CD14-positive monocyte (primary cell): ENCODE data around the gene GNS. TPM values are rescaled to one million over a fixed set of nuclear protein-coding genes. Genes with fewer than 3 reads are reported as not detected.

Experiments
- DNase-seq, 3 donors: peaks; one replicate each; pipeline ENCODE4 v3.0.0-alpha.2; 2011 to 2022
- H2AFZ ChIP-seq: 2 replicates; pipeline ENCODE4 v1.6.0; 2012; ENCODE audit warnings: mild to moderate bottlenecking, low read depth, low read length, inconsistent platforms; ENCODE audit not compliant: insufficient read depth, poor library complexity, severe bottlenecking
- H3K27ac ChIP-seq, 2 donors: 1 replicate in 1 of 2; 2 replicates in 1 of 2; pipeline ENCODE4 v1.5.1; 2012 to 2013; ENCODE audit warnings: low read length in 2 of 2, control low read depth in 1 of 2, inconsistent platforms in 1 of 2, low read depth in 1 of 2, mild to moderate bottlenecking in 1 of 2
- H3K27me3 ChIP-seq, 2 donors: one replicate each; pipeline versions ENCODE4 v1.6.0 to v1.6.1; 2011 to 2013; ENCODE audit warnings: low read length in 2 of 2; ENCODE audit not compliant: control insufficient read depth in 2 of 2, insufficient read depth in 2 of 2
- H3K36me3 ChIP-seq, 2 donors: replicated peaks in 1 of 2; 1 replicate in 1 of 2; 2 replicates in 1 of 2; pipeline versions ENCODE4 v1.5.1 to v1.6.1; 2012 to 2013; ENCODE audit warnings: low read length in 2 of 2, control low read depth in 1 of 2, inconsistent platforms in 1 of 2, mild to moderate bottlenecking in 1 of 2; ENCODE audit not compliant: insufficient read depth in 2 of 2, control insufficient read depth in 1 of 2
- H3K4me1 ChIP-seq, 2 donors: 1 replicate in 1 of 2; 2 replicates in 1 of 2; pipeline versions ENCODE4 v1.5.1 to v1.6.1; 2012 to 2013; ENCODE audit warnings: low read length in 2 of 2, control low read depth in 1 of 2, inconsistent platforms in 1 of 2, mild to moderate bottlenecking in 1 of 2, moderate library complexity in 1 of 2; ENCODE audit not compliant: insufficient read depth in 2 of 2, control insufficient read depth in 1 of 2
- H3K4me2 ChIP-seq: replicated peaks from 2 replicates; pipeline ENCODE3; 2012; ENCODE audit warnings: low read length, moderate library complexity, mild to moderate bottlenecking; ENCODE audit not compliant: poor library complexity, severe bottlenecking; ENCODE audit errors: extremely low read depth
- H3K4me3 ChIP-seq, 3 experiments: fragments of 200-600 bp in 1 of 3; sonication (generic) in 1 of 3; replicated peaks in 1 of 3; 1 replicate in 2 of 3; 2 replicates in 1 of 3; pipeline ENCODE4 v1.5.1; 2011 to 2013; ENCODE audit warnings: low read length in 3 of 3, mild to moderate bottlenecking in 3 of 3, control low read depth in 2 of 3, low read depth in 2 of 3, inconsistent platforms in 1 of 3, moderate library complexity in 1 of 3
- H3K79me2 ChIP-seq: 2 replicates; pipeline ENCODE4 v1.6.0; 2012; ENCODE audit warnings: mild to moderate bottlenecking, control low read depth, inconsistent platforms, low read length, moderate library complexity; ENCODE audit not compliant: insufficient read depth
- H3K9ac ChIP-seq: 2 replicates; pipeline ENCODE4 v1.6.0; 2017; ENCODE audit warnings: low read length, mild to moderate bottlenecking; ENCODE audit not compliant: insufficient read depth, poor library complexity, severe bottlenecking
- H3K9me3 ChIP-seq, 2 donors: replicated peaks in 1 of 2; 1 replicate in 1 of 2; 2 replicates in 1 of 2; pipeline versions ENCODE4 v1.5.1 to v1.6.1; 2012 to 2013; ENCODE audit warnings: low read length in 2 of 2, control low read depth in 1 of 2; ENCODE audit not compliant: control insufficient read depth in 1 of 2, insufficient read depth in 1 of 2
- H4K20me1 ChIP-seq: 2 replicates; pipeline ENCODE4 v1.6.0; 2012; ENCODE audit warnings: mild to moderate bottlenecking, low read length, control low read depth, moderate library complexity; ENCODE audit not compliant: insufficient read depth
- H3K27ac Mint-ChIP-seq, 7 donors: one replicate each; pipeline ENCODE4 v1.8.0; 2020; ENCODE audit warnings: mild to moderate bottlenecking in 7 of 7, mixed read lengths in 7 of 7, moderate library complexity in 6 of 7, inconsistent platforms in 2 of 7
- H3K27me3 Mint-ChIP-seq, 3 donors: one replicate each; pipeline ENCODE4 v1.8.0; 2021 to 2022; ENCODE audit warnings: low read depth in 3 of 3, mild to moderate bottlenecking in 3 of 3, mixed read lengths in 3 of 3, moderate library complexity in 3 of 3, inconsistent platforms in 1 of 3
- H3K36me3 Mint-ChIP-seq, 2 donors: one replicate each; pipeline ENCODE4 v1.8.0; 2020; ENCODE audit warnings: mixed read lengths in 2 of 2, inconsistent platforms in 1 of 2, mild to moderate bottlenecking in 1 of 2
- H3K4me1 Mint-ChIP-seq: one replicate; pipeline ENCODE4 v1.8.0; 2020; ENCODE audit warnings: mild to moderate bottlenecking, mixed read lengths
- H3K4me3 Mint-ChIP-seq, 2 donors: one replicate each; pipeline ENCODE4 v1.8.0; 2020; ENCODE audit warnings: mild to moderate bottlenecking in 2 of 2, mixed read lengths in 2 of 2, moderate library complexity in 1 of 2
- H3K9me3 Mint-ChIP-seq, 7 donors: one replicate each; pipeline ENCODE4 v1.8.0; 2020 to 2022; ENCODE audit warnings: mixed read lengths in 7 of 7, mild to moderate bottlenecking in 6 of 7, moderate library complexity in 6 of 7, inconsistent platforms in 2 of 7
- CTCF ChIP-seq: fragments of 200-600 bp; IDR thresholded peaks from one replicate; pipeline ENCODE4 v1.8.0; 2022; ENCODE audit warnings: antibody characterized with exemption, mild to moderate bottlenecking
- WGBS: methylation state at CpG from one replicate; pipeline ENCODE4 v1.1.5; 2013; ENCODE audit warnings: missing lambda C conversion rate; ENCODE audit not compliant: insufficient coverage; 5-methylcytosine and 5-hydroxymethylcytosine counted together
- intact Hi-C, 2 donors: fragments of 100-400 bp; cut with micrococcal nuclease; formaldehyde crosslinking; loops; one replicate each; pipeline versions ENCODE4 v1.15.0 to v1.15.1; 2023
- polyA plus RNA-seq, 3 donors: library from polyadenylated mRNA; depleted of rRNA in 1 of 3; unstranded in 2 of 3; stranded (reverse) in 1 of 3; fragments of 300-500 nt in 2 of 3; fragments of >200 nt in 1 of 3; fragmentation: Illumina TruSeq in 2 of 3; gene quantifications; 1 replicate in 2 of 3; 2 replicates in 1 of 3; pipeline ENCODE4 v1.2.3, GENCODE V29; 2012 to 2021

Gene GNS
- polyA plus RNA-seq, 3 donors: 103 to 274 (median 203) TPM

GRCh38 chr12:64671681-64672080, 87.5 kb downstream of the GNS start:
- Histone ChIP-seq H4K20me1 (peaks cover 100% of the 10 kb centered on the region), H3K36me3 (peaks cover 4 to 10% of the 10 kb centered on the region in 2 donors), H3K4me1 (peaks cover 82 to 92% of the 10 kb centered on the region in 2 donors), H3K27ac (peak overlapping the region in 1 of 2 donors; percentile 29), H3K9me3 (no peaks in the 10 kb centered on the region), H3K4me3 (no peak overlapping the region), H3K4me2 (no peak overlapping the region), H2AFZ (no peak overlapping the region), H3K27me3 (no peaks in the 10 kb centered on the region), H3K9ac (no peak overlapping the region), H3K79me2 (peaks cover 100% of the 10 kb centered on the region)
- Mint-ChIP-seq H3K27me3 (peaks cover 0 to 4% (median 0%) of the 10 kb centered on the region in 3 donors), H3K36me3 (peaks cover 15 to 37% of the 10 kb centered on the region in 2 donors), H3K4me3 (no peak overlapping the region), H3K4me1 (peaks cover 89% of the 10 kb centered on the region), H3K9me3 (peaks cover 0 to 3% (median 0%) of the 10 kb centered on the region in 7 donors), H3K27ac (peak overlapping the region in 4 of 7 donors; percentile 41 to 76 (median 62))
- intact Hi-C loops: loop anchor here in 1 of 2 donors (5.0 kb wide), 1 partner anchor 59 kb away; the partner anchor contains the start of gene RASSF3
- no peak for DNase-seq
- no CpG with 5 or more reads among the region's 4 CpGs for WGBS
- no peak for TF ChIP-seq CTCF

- Histone ChIP-seq H2AFZ (no peak overlapping the region), H3K4me2 (peak overlapping the region; percentile 43), H3K79me2 (peaks cover 100% of the 10 kb centered on the region), H4K20me1 (peaks cover 100% of the 10 kb centered on the region), H3K36me3 (peaks cover 4 to 10% of the 10 kb centered on the region in 2 donors), H3K4me3 (peak overlapping the region in 1 of 3 experiments; percentile 23), H3K27me3 (no peaks in the 10 kb centered on the region), H3K4me1 (peaks cover 78 to 86% of the 10 kb centered on the region in 2 donors), H3K27ac (peak overlapping the region; percentile 17 to 29), H3K9me3 (no peaks in the 10 kb centered on the region), H3K9ac (no peak overlapping the region)
- Mint-ChIP-seq H3K4me1 (peaks cover 91% of the 10 kb centered on the region), H3K4me3 (peak overlapping the region in 1 of 2 donors; percentile 49), H3K36me3 (peaks cover 15 to 39% of the 10 kb centered on the region in 2 donors), H3K27me3 (peaks cover 0 to 4% (median 0%) of the 10 kb centered on the region in 3 donors), H3K9me3 (peaks cover 0 to 3% (median 0%) of the 10 kb centered on the region in 7 donors), H3K27ac (peak overlapping the region in 6 of 7 donors; percentile 20 to 76 (median 58))
- DNase-seq: no peak
- intact Hi-C loops: loop anchor here in 1 of 2 donors (5.0 kb wide), 1 partner anchor 59 kb away; the partner anchor contains the start of gene RASSF3
- TF ChIP-seq CTCF: no peak
- WGBS: 80% methylated on average over 1 of the region's 8 CpGs
Measured at GRCh38 chr12:64670919-64671639, 88.1 kb downstream of the GNS start.
